Endothelial cell of hepatic sinusoid (primary cell): Measurements from ENCODE around the gene BEX3.
"Not testable (repeated sequence)": the region's sequence is repeated elsewhere in the genome, so short reads cannot be mapped to it uniquely, and the experiment has no call there.

Experiments
- in situ Hi-C: cut with HindIII; loops from 2 replicates; pipeline ENCODE4 v1.10.0; 2017; ENCODE audit warnings: low sequenced_read_pairs

BEX3 gene

GRCh38 chrX:103378990-103379389, 2.7 kb downstream of the BEX3 start:
- in situ Hi-C loops = no loop called here

- in situ Hi-C loops = no loop called here
Observed at GRCh38 chrX:103382877-103383276, 6.5 kb downstream of the BEX3 start.

- in situ Hi-C loops = no loop called here
Observed at GRCh38 chrX:103384672-103385071, 8.3 kb downstream of the BEX3 start.

- in situ Hi-C loops = not testable (repeated sequence)
Observed at GRCh38 chrX:103385283-103385830, 9.0 kb downstream of the BEX3 start.

GRCh38 chrX:103386332-103386731, 10.0 kb downstream of the BEX3 start:
- in situ Hi-C loops = no loop called here

- in situ Hi-C loops = no loop called here
Observed at GRCh38 chrX:103393487-103393886, 17.1 kb downstream of the BEX3 start.

GRCh38 chrX:103396186-103396585, 19.8 kb downstream of the BEX3 start:
- in situ Hi-C loops = no loop called here

- in situ Hi-C loops = no loop called here
Observed at GRCh38 chrX:103396660-103397059, 20.3 kb downstream of the BEX3 start.

- in situ Hi-C loops = no loop called here
Observed at GRCh38 chrX:103397707-103398106, 21.4 kb downstream of the BEX3 start.

GRCh38 chrX:103398421-103398864, 22.1 kb downstream of the BEX3 start:
- in situ Hi-C loops = no loop called here

- in situ Hi-C loops = no loop called here
Observed at GRCh38 chrX:103399744-103400143, 23.4 kb downstream of the BEX3 start.

GRCh38 chrX:103400931-103401330, 24.6 kb downstream of the BEX3 start:
- in situ Hi-C loops = no loop called here

GRCh38 chrX:103404231-103405008, 28.1 kb downstream of the BEX3 start:
- in situ Hi-C loops = no loop called here

- in situ Hi-C loops = no loop called here
Observed at GRCh38 chrX:103405009-103405333, 28.6 kb downstream of the BEX3 start.

- in situ Hi-C loops = no loop called here
Observed at GRCh38 chrX:103406256-103406655, 29.9 kb downstream of the BEX3 start.

GRCh38 chrX:103407776-103408175, 31.4 kb downstream of the BEX3 start:
- in situ Hi-C loops = no loop called here

- in situ Hi-C loops = not testable (repeated sequence)
Observed at GRCh38 chrX:103411721-103412120, 35.4 kb downstream of the BEX3 start.

GRCh38 chrX:103413705-103414387, 37.5 kb downstream of the BEX3 start:
- in situ Hi-C loops = no loop called here

- in situ Hi-C loops = no loop called here
Observed at GRCh38 chrX:103414561-103414960, 38.2 kb downstream of the BEX3 start.

GRCh38 chrX:103415068-103415467, 38.7 kb downstream of the BEX3 start:
- in situ Hi-C loops = no loop called here

GRCh38 chrX:103415528-103415927, 39.2 kb downstream of the BEX3 start:
- in situ Hi-C loops = no loop called here

GRCh38 chrX:103417370-103417769, 41.0 kb downstream of the BEX3 start:
- in situ Hi-C loops = no loop called here
